ENCODE data around the gene PKD1L1. TPM values are rescaled to one million over a fixed set of nuclear protein-coding genes. Genes with fewer than 3 reads are reported as not detected.

Gene PKD1L1
- total RNA-seq, 4 donors from 2014 or later, result 0.38 to 81.7 (median 0.82) TPM

- TF ChIP-seq CTCF (IDR thresholded peaks at IDR 0.05), result no peak
- no peak for ATAC-seq (ENCODE audit: low FRiP score)
- DNase-seq (ENCODE audit: low spot score), result no peak
Measured at GRCh38 chr7:47956220-47956619, 8.0 kb upstream of the PKD1L1 start.

- no peak for DNase-seq (ENCODE audit: low spot score)
- no peak for ATAC-seq (ENCODE audit: low FRiP score)
- TF ChIP-seq CTCF (IDR thresholded peaks at IDR 0.05), result no peak
Measured at GRCh38 chr7:47954231-47954911, 6.1 kb upstream of the PKD1L1 start.

- TF ChIP-seq CTCF (IDR thresholded peaks at IDR 0.05), result no peak
- no peak for DNase-seq (ENCODE audit: low spot score)
- ATAC-seq (ENCODE audit: low FRiP score), result no peak
Measured at GRCh38 chr7:47953822-47954221, 5.6 kb upstream of the PKD1L1 start.

GRCh38 chr7:47952224-47952623, 4.0 kb upstream of the PKD1L1 start:
- ATAC-seq (ENCODE audit: low FRiP score), result no peak
- no peak for TF ChIP-seq CTCF (IDR thresholded peaks at IDR 0.05)

GRCh38 chr7:47951374-47951773, 3.1 kb upstream of the PKD1L1 start:
- no peak for TF ChIP-seq CTCF (IDR thresholded peaks at IDR 0.05)
- DNase-seq (ENCODE audit: low spot score), result no peak
- ATAC-seq (ENCODE audit: low FRiP score), result no peak

More at GRCh38 chr7:47952224-47952623, 4.0 kb upstream of the PKD1L1 start:
- no peak for DNase-seq (ENCODE audit: low spot score)

GRCh38 chr7:47950714-47951113, 2.4 kb upstream of the PKD1L1 start:
- ATAC-seq (ENCODE audit: low FRiP score), result no peak
- no peak for DNase-seq (ENCODE audit: low spot score)
- TF ChIP-seq CTCF (IDR thresholded peaks at IDR 0.05), result no peak

GRCh38 chr7:47949703-47950102, 1.4 kb upstream of the PKD1L1 start:
- no peak for DNase-seq (ENCODE audit: low spot score)
- TF ChIP-seq CTCF (IDR thresholded peaks at IDR 0.05), result no peak
- no peak for ATAC-seq (ENCODE audit: low FRiP score)
